HTERT RPE-1 (cell line): ENCODE results near the gene AIRE.

Experiments
- in situ Hi-C: fragments of 300-500 bp; cut with MboI; formaldehyde crosslinking; loops from 4 replicates; pipeline ENCODE4 v1.14.3; 2020; ENCODE audit warnings: low sequenced_read_pairs

The AIRE gene

DNA sequence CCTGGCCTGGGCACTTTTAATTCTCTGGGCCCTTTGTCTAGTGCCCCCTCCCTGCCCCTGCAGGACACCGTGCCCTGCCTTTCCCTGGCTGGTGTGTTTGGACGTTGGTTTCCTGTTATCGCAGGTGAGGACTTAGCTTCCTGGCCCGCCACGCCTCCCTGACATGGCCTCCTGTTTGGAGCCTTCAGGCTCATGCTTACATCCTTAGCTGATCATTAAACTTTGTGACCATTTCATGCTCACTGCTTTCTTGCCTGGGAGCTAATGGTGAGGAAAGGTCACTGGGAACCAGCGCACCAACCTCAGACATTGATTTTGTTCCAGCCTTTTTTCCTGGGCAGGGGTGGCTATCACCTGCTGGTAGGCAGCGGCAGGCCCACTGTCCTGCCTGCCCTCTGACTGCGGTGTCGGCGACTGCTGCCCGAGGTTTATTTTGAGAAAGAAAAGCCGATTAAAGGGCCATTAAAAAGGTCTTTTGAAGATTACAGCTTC, 17.9 kb downstream of the AIRE start:
- in situ Hi-C loops, result no loop called here

GRCh38 chr21:44304011-44304616, 18.4 kb downstream of the AIRE start:
- in situ Hi-C loops, result no loop called here

DNA sequence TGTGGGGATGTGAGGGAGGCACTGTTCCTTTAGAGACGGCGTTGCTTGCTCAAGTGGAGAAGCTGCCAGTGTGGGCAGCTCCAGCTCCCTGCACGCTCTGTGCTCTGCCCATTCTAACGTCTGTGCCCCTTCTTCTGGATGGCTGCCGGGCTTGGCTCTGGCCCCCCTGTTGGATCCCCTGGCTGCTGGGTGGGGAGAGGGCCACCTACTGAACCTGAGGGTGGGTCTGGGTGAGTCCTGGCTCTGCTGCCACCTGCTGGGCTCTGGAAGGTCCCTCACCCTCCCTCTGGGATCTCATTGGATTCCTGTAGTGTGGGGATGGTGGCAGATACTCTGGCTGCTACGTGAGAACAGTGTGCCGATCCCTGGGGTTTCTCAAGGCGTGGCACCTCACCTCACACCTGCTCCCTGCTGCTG, 19.2 kb downstream of the AIRE start:
- in situ Hi-C loops, result no loop called here

DNA sequence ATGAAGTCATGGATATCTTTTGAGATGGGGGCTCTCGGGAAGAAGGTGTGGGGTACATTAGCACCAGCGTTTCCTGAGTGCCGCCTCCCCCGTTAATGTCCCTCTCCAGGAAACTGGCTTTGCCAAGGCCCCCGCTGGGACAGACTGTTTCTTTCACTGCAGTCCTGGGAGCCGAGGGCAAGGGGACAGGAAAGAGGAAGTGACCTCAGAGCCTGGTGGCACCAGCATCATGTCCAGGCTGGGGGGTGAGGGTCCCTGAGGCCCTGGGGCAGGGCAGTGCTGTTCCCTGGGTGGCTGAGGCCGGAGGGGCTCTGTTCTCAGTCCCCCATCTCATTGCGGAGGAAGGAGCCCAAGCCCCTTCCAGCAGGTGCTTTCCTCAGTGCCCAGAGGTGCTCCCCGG, 20.0 kb downstream of the AIRE start:
- in situ Hi-C loops, result no loop called here

GRCh38 chr21:44306936-44307704, 21.4 kb downstream of the AIRE start:
- in situ Hi-C loops, result no loop called here

GRCh38 chr21:44310628-44311507, 25.2 kb downstream of the AIRE start:
- in situ Hi-C loops, result no loop called here

DNA sequence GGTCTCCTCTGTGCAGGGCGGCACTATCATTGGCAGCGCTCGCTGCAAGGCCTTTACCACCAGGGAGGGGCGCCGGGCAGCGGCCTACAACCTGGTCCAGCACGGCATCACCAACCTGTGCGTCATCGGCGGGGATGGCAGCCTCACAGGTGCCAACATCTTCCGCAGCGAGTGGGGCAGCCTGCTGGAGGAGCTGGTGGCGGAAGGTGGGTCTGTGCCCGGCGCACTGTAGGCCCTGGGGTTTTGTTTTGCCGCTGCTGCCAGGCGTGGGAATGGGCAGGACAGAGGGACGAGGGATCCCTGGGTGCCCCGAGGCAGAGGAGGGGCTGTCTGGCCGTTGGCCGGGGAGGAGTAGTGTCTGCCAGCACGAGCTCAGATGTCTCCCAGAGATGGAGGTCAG, 26.4 kb downstream of the AIRE start:
- in situ Hi-C loops, result no loop called here

- in situ Hi-C loops, result no loop called here
Observed at GRCh38 chr21:44312716-44313115, 27.0 kb downstream of the AIRE start.

- in situ Hi-C loops, result no loop called here
Observed at GRCh38 chr21:44313451-44313850, 27.8 kb downstream of the AIRE start.

GRCh38 chr21:44314128-44314527, 28.5 kb downstream of the AIRE start:
- in situ Hi-C loops, result no loop called here

GRCh38 chr21:44314561-44314960, 28.9 kb downstream of the AIRE start:
- in situ Hi-C loops, result no loop called here

- in situ Hi-C loops, result no loop called here
Observed at GRCh38 chr21:44315691-44316203, 30.1 kb downstream of the AIRE start.

- in situ Hi-C loops, result no loop called here
Observed at GRCh38 chr21:44316277-44316900, 30.7 kb downstream of the AIRE start.

DNA sequence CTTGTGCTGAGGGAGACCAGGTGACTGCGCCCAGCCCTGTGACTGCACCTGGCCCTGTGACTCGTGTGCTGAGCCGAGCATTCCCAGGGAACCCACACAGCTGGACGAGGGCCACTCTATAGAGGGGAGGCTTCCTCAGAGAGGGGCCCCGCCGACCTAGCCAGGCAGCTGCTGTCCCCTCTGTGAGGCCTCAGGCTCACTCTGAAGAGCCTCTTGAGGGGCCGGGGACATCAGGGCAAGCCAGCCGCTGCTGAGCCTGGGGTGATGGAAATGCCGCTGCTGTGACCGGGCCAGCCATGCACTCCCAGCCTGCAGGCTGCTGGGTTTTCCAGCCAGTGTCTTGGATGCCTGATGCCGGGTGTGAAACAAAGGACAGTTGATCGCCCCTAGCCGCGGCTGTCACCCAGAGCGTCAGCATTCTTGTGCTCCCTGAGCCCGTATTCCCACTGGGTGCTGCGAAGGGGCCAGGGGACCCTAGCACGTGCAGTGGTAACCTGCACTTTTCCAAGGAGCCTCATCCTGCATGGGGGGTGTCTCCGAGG, 31.6 kb downstream of the AIRE start:
- in situ Hi-C loops, result no loop called here

GRCh38 chr21:44317871-44318270, 32.2 kb downstream of the AIRE start:
- in situ Hi-C loops, result no loop called here

DNA sequence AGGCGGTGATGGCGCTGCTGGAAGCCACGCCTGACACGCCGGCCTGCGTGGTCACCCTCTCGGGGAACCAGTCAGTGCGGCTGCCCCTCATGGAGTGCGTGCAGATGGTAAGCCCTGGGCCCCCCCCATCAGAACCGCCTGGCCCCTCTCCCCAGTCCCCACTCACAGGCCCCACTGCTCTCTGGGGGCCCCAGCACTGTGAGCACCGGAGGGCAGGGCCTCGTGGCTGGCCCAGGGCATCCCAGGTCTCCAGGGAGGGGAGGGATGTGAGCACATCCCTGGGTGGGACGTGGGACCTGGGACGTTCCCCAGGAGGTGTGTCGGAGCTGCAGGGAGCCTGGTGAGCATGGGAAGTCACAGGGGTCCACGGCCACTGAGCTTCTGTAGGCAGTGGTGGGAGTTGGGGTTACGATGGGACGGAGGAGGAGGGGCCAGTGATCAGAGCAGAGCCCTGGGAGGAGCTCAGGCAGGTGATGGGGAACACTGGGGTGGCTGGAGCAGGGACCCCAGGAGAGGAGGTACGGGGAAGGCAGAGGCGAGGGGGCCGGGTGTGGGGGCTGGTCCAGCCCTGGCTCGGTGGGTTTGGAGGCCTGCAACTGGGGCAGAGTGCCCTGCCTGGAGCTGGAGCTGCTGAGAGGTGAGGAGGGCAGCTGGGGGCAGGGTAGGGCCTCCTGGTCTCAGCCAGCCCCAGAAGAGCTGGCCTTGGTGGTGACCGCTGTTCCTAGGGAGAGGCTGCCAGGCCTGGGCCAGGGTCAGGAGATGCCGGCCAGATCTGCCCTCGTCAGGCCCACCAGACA, 33.0 kb downstream of the AIRE start:
- in situ Hi-C loops, result no loop called here

DNA sequence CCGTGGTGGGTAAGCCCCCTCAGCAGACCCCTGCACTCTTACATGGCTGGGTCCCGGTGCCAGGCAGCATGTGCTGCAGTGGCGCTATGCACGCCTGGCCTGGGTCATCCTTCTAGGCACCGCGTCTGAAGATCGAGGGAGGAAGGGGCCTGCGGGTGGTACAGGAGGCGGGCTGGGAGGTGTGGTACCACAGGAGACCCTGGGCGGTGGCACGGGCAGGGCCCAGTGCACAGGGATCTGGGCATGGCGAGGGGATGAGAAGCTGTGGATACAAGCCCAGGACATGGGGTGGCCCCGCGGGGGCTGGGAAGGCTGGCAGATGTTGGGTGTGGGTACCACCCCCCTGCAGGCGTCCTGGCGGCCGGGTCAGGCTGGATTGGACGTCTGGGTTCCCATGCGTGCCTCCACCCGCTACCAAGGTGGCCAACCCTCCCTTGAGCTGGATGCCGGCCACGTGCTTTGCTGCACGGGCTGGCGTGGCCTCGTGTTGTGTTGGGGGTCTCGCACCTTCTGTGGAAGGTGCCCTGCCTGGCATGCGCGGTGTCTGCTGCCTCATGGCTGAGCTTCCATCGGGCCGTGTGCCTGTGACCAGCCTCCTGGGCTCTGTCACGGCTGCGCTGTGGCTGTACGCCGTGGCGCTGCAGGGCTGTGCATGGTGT, 33.9 kb downstream of the AIRE start:
- in situ Hi-C loops, result no loop called here

DNA sequence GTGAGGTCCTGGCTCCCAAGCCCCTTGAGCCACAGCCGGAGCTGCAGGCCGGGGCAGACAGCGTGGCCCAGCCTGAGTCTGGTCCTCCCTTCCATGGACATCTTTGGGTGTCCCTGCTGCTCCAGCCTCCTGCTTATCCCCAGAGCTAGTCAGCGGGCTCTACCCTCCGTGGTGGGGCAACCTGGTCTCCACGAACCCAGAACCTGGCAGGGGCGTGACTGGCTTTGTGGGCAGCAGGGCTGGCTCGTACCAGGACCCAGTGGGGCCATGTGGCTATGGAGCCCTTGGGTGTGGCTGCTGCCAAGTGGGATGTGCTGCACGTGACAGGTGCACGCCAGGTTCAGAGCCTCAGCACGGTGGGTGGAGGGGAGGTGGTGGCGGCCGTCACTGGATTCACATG, 35.2 kb downstream of the AIRE start:
- in situ Hi-C loops, result no loop called here

- in situ Hi-C loops, result no loop called here
Observed at GRCh38 chr21:44321846-44322450, 36.3 kb downstream of the AIRE start.
